ENCODE data around the gene BAZ1B.

- no peak for TF ChIP-seq CTCF (IDR thresholded peaks at IDR 0.05; ENCODE audit: low read length)
- TF ChIP-seq EZH2 (IDR thresholded peaks at IDR 0.05; ENCODE audit: borderline replicate concordance, low read length), result no peak
Observed at GRCh38 chr7:73521636-73522104, 423 bp downstream of the BAZ1B start.

All from OCI-LY1 (cell line).